Measurements from ENCODE around the gene GSG1L.

The GSG1L gene

GRCh38 chr16:28100810-28101532 is 37.5 kb upstream of the GSG1L start:
- no peak overlapping the region for H3K4me3 ChIP-seq (ENCODE audit: low read length)
- no peak for TF ChIP-seq CTCF (conservative IDR thresholded peaks at IDR 0.05; ENCODE audit: low read length)
- DNase-seq (ENCODE audit: low read depth) = no peak

- TF ChIP-seq CTCF (conservative IDR thresholded peaks at IDR 0.05; ENCODE audit: low read length) = no peak
- no peak for DNase-seq (ENCODE audit: low read depth)
- H3K4me3 ChIP-seq (ENCODE audit: low read length) = no peak overlapping the region
These were observed 35.7 kb upstream of the GSG1L start for GRCh38 chr16:28098959-28099945.

DNA sequence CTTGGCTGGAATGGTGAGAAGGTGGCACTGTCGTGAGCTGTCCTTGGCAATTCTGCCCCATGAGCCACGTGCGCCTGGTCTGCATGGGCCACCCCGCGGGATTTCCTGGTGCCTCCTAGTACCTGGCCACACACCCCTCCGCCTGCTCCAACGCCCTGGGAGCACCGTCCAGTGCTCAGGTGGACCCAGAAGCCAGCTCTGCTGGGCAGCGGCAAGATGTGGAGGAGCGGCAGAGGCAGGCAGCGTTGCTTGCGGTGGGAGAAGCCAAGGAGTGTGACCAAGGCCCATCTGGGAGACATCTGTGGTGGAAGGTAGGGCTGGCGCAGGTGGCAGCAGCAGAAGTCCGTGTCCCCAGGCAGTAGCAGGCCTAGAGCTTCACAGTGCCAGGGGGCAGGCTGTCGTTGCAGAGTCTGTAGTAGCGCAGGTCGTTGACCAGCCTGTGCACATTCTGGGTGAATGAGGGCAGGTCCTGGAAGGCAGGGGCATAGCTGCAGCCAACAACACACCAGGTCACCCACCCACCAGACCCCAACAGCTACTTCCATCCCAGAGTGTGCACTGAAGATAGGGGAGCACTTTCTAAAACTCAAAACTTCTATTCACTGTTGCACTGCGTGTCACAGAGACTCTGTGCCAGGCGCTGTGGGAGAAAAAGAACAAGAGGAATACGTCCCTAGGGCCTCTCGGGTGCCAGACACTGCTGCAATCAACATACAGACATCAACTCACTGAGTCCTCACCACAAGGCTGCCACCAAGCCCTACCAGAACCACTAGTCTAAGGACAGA is 34.9 kb upstream of the GSG1L start:
- no peak overlapping the region for H3K4me3 ChIP-seq (ENCODE audit: low read length)
- TF ChIP-seq CTCF (conservative IDR thresholded peaks at IDR 0.05; ENCODE audit: low read length) = no peak
- no peak for DNase-seq (ENCODE audit: low read depth)

DNA sequence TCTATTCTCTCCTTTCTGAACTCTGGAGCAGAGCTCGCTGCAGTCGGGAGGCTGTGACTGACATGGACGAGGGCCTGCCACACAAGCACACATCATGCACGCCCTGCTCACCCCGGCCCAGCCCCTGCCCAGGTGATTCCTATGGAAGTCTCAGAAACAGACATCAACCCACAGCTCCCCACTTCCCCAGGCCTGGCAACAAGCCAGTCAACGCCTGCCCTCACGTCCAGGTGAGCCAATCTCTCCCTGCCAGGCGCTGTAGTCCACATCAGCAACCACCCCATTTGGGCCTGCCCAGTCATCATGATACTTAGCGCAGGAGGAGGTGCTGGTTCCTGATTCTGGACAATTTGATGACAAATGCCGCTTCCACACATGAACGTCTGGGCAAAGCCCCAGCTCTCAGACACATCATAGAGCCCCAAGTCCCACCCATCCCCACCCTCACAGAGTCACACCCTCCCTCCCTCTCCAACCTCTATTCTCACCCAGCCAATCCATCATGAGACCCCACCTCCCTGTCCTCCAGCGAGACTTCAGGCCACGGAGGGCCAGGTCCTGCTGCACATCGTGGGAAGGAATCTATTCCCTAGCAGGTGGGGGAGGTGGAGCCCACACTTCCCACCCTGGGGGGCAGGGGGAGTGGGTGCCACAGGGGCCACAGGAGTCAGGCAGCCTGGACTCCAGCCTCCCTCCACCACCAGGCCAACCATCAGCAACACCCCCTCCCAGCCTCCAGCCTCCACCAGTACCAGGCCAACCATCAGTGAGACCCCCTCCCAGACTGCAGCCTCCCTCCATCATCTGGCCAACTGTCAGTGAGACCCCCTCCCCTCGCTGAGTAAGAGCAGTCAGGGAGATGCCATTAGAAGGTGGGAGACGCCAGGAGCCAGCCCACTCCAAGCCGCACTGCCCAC is 33.7 kb upstream of the GSG1L start:
- no peak for DNase-seq (ENCODE audit: low read depth)
- TF ChIP-seq CTCF (conservative IDR thresholded peaks at IDR 0.05; ENCODE audit: low read length) = no peak
- H3K4me3 ChIP-seq (ENCODE audit: low read length) = no peak overlapping the region

GRCh38 chr16:28093385-28093725 is 29.8 kb upstream of the GSG1L start:
- no peak for TF ChIP-seq CTCF (conservative IDR thresholded peaks at IDR 0.05; ENCODE audit: low read length)
- DNase-seq (ENCODE audit: low read depth) = no peak
- H3K4me3 ChIP-seq (ENCODE audit: low read length) = no peak overlapping the region

GRCh38 chr16:28092721-28093384 is 29.3 kb upstream of the GSG1L start:
- no peak overlapping the region for H3K4me3 ChIP-seq (ENCODE audit: low read length)
- TF ChIP-seq CTCF (conservative IDR thresholded peaks at IDR 0.05; ENCODE audit: low read length) = no peak
- DNase-seq (ENCODE audit: low read depth) = no peak

Data from AG10803 (cell line).